H9 (cell line): Measurements from ENCODE around the gene GPR108. TPM values are rescaled to one million over a fixed set of nuclear protein-coding genes. Genes with fewer than 3 reads are reported as not detected.

Experiments
- DNase-seq: peaks from one replicate; pipeline ENCODE4 v3.0.0-alpha.2; 2017
- H2AFZ ChIP-seq: one replicate; pipeline ENCODE4 v1.6.1; 2013; ENCODE audit warnings: mild to moderate bottlenecking, low read length, control low read depth, moderate library complexity
- H2AK5ac ChIP-seq: 2 replicates; pipeline ENCODE4 v1.6.1; 2013; ENCODE audit warnings: low read length, control low read depth, mixed read lengths; ENCODE audit not compliant: insufficient read length
- H2BK120ac ChIP-seq: one replicate; pipeline ENCODE4 v1.6.1; 2013; ENCODE audit warnings: low read depth, mild to moderate bottlenecking, low read length, control low read depth, inconsistent platforms; ENCODE audit not compliant: poor library complexity, severe bottlenecking
- H2BK12ac ChIP-seq: 2 replicates; pipeline ENCODE4 v1.6.1; 2013; ENCODE audit warnings: low read length, control low read depth, mixed read lengths, low read depth; ENCODE audit not compliant: insufficient read length
- H2BK15ac ChIP-seq: 2 replicates; pipeline ENCODE4 v1.6.1; 2013; ENCODE audit warnings: low read depth, low read length, control low read depth
- H2BK20ac ChIP-seq: one replicate; pipeline ENCODE4 v1.6.1; 2013; ENCODE audit warnings: low read depth, mild to moderate bottlenecking, low read length, control low read depth, inconsistent platforms; ENCODE audit not compliant: poor library complexity, severe bottlenecking
- H2BK5ac ChIP-seq: 2 replicates; pipeline ENCODE4 v1.6.1; 2013; ENCODE audit warnings: low read length, control low read depth, mixed read lengths; ENCODE audit not compliant: insufficient read length
- H3K14ac ChIP-seq: 2 replicates; pipeline ENCODE4 v1.6.1; 2013; ENCODE audit warnings: low read length, control low read depth; ENCODE audit not compliant: insufficient read depth
- H3K18ac ChIP-seq: 2 replicates; pipeline ENCODE4 v1.6.1; 2013; ENCODE audit warnings: low read depth, mild to moderate bottlenecking, mixed read lengths, low read length, control low read depth; ENCODE audit not compliant: insufficient read length
- H3K23ac ChIP-seq: 2 replicates; pipeline ENCODE4 v1.6.1; 2013; ENCODE audit warnings: low read length, control low read depth, mixed read lengths, low read depth; ENCODE audit not compliant: insufficient read length
- H3K23me2 ChIP-seq: 2 replicates; pipeline ENCODE4 v1.6.1; 2013; ENCODE audit warnings: low read depth, mild to moderate bottlenecking, mixed read lengths, low read length, control low read depth; ENCODE audit not compliant: insufficient read length, poor library complexity, severe bottlenecking
- H3K27ac ChIP-seq: 2 replicates; pipeline ENCODE4 v1.5.1; 2013; ENCODE audit warnings: low read length, control low read depth, mixed read lengths, low read depth; ENCODE audit not compliant: insufficient read length
- H3K27me3 ChIP-seq: 2 replicates; pipeline ENCODE4 v1.6.1; 2013; ENCODE audit warnings: low read length, control low read depth, inconsistent platforms; ENCODE audit not compliant: insufficient read depth
- H3K4ac ChIP-seq: 2 replicates; pipeline ENCODE4 v1.6.1; 2013; ENCODE audit warnings: low read depth, mild to moderate bottlenecking, control low read depth, inconsistent platforms, low read length, moderate library complexity
- H3K4me1 ChIP-seq: 2 replicates; pipeline ENCODE4 v1.6.1; 2013; ENCODE audit warnings: low read length, control low read depth, inconsistent platforms; ENCODE audit not compliant: insufficient read depth
- H3K4me2 ChIP-seq: 2 replicates; pipeline ENCODE4 v1.6.1; 2013; ENCODE audit warnings: low read length, control low read depth, mixed read lengths; ENCODE audit not compliant: insufficient read length, insufficient read depth
- H3K56ac ChIP-seq: 2 replicates; pipeline ENCODE4 v1.6.1; 2013; ENCODE audit warnings: low read depth, mild to moderate bottlenecking, mixed read lengths, low read length, control low read depth; ENCODE audit not compliant: insufficient read length
- H3K79me1 ChIP-seq: 2 replicates; pipeline ENCODE4 v1.6.1; 2013; ENCODE audit warnings: low read depth, mild to moderate bottlenecking, moderate library complexity, low read length, control low read depth, inconsistent platforms; ENCODE audit not compliant: insufficient read depth, poor library complexity, severe bottlenecking
- H3K79me2 ChIP-seq: 2 replicates; pipeline ENCODE4 v1.6.1; 2013; ENCODE audit warnings: low read length, control low read depth, inconsistent platforms; ENCODE audit not compliant: insufficient read depth
- H3K9ac ChIP-seq: 2 replicates; pipeline ENCODE4 v1.6.1; 2013; ENCODE audit warnings: low read length, control low read depth, mixed read lengths; ENCODE audit not compliant: insufficient read length; ENCODE audit errors: extremely low read depth
- H3K9me3 ChIP-seq: one replicate; pipeline ENCODE4 v1.6.1; 2013; ENCODE audit warnings: low read depth, low read length, inconsistent platforms; ENCODE audit not compliant: control insufficient read depth
- H3T11ph ChIP-seq: one replicate; pipeline ENCODE4 v1.6.1; 2013; ENCODE audit warnings: mild to moderate bottlenecking, low read length, control low read depth, inconsistent platforms
- H4K20me1 ChIP-seq: one replicate; pipeline ENCODE4 v1.6.1; 2013; ENCODE audit not compliant: control insufficient read depth, insufficient read length, insufficient read depth
- H4K5ac ChIP-seq: 2 replicates; pipeline ENCODE4 v1.6.1; 2013; ENCODE audit warnings: low read depth, mild to moderate bottlenecking, mixed read lengths, low read length, control low read depth; ENCODE audit not compliant: insufficient read length
- H4K8ac ChIP-seq: replicated peaks from 2 replicates; pipeline ENCODE4 v1.6.1; 2013; ENCODE audit warnings: low read length, control low read depth, mixed read lengths, low read depth; ENCODE audit not compliant: insufficient read length
- H4K91ac ChIP-seq: 2 replicates; pipeline ENCODE4 v1.6.1; 2013; ENCODE audit warnings: low read depth, mild to moderate bottlenecking, moderate library complexity, mixed read lengths, low read length, control low read depth; ENCODE audit not compliant: insufficient read length
- H3K27ac Mint-ChIP-seq, 3 experiments: 2 replicates in 2 of 3; 3 replicates in 1 of 3; pipeline ENCODE4 v1.8.0; 2020 to 2021; ENCODE audit warnings: mixed read lengths in 3 of 3, mild to moderate bottlenecking in 1 of 3, moderate library complexity in 1 of 3
- H3K27me3 Mint-ChIP-seq: 2 replicates; pipeline ENCODE4 v1.8.0; 2021; ENCODE audit warnings: low read depth, mild to moderate bottlenecking, moderate library complexity, mixed read lengths
- H3K36me3 Mint-ChIP-seq, 3 experiments: 2 replicates in 2 of 3; 3 replicates in 1 of 3; pipeline ENCODE4 v1.8.0; 2020 to 2021; ENCODE audit warnings: low read depth in 3 of 3, mixed read lengths in 3 of 3; ENCODE audit not compliant: insufficient read depth in 1 of 3
- H3K4me1 Mint-ChIP-seq, 2 experiments: 2 replicates each; pipeline ENCODE4 v1.8.0; 2020; ENCODE audit warnings: mixed read lengths in 2 of 2
- H3K4me3 Mint-ChIP-seq, 2 experiments: 2 replicates in 1 of 2; 3 replicates in 1 of 2; pipeline ENCODE4 v1.8.0; 2020 to 2021; ENCODE audit warnings: mild to moderate bottlenecking in 2 of 2, mixed read lengths in 2 of 2, moderate library complexity in 1 of 2
- H3K9me3 Mint-ChIP-seq, 2 experiments: 2 replicates in 1 of 2; 3 replicates in 1 of 2; pipeline ENCODE4 v1.8.0; 2020; ENCODE audit warnings: mild to moderate bottlenecking in 2 of 2, mixed read lengths in 2 of 2, moderate library complexity in 1 of 2
- WGBS: extraction: QIAGEN DNeasy Blood & Tissue Kit; methylation state at CpG from one replicate; pipeline ENCODE4 v1.1.7; 2013; ENCODE audit warnings: missing lambda C conversion rate, low lambda C conversion rate, mixed read lengths; ENCODE audit not compliant: insufficient read length; ENCODE audit errors: extremely low coverage; 5-methylcytosine and 5-hydroxymethylcytosine counted together
- total RNA-seq: library from RNA; stranded (reverse); gene quantifications from 2 replicates; pipeline ENCODE4 v1.2.1, GENCODE V29; 2021
- TF ChIP-seq, protein P1 (sequence below): fragments of 200-600 bp; sonication (generic); conservative IDR thresholded peaks from 3 replicates; pipeline ENCODE4 v1.8.0; 2021; ENCODE audit warnings: antibody characterized with exemption, mild to moderate bottlenecking

The GPR108 gene
- total RNA-seq, 1 experiment from 2014 or later: 38.2 TPM

DNA sequence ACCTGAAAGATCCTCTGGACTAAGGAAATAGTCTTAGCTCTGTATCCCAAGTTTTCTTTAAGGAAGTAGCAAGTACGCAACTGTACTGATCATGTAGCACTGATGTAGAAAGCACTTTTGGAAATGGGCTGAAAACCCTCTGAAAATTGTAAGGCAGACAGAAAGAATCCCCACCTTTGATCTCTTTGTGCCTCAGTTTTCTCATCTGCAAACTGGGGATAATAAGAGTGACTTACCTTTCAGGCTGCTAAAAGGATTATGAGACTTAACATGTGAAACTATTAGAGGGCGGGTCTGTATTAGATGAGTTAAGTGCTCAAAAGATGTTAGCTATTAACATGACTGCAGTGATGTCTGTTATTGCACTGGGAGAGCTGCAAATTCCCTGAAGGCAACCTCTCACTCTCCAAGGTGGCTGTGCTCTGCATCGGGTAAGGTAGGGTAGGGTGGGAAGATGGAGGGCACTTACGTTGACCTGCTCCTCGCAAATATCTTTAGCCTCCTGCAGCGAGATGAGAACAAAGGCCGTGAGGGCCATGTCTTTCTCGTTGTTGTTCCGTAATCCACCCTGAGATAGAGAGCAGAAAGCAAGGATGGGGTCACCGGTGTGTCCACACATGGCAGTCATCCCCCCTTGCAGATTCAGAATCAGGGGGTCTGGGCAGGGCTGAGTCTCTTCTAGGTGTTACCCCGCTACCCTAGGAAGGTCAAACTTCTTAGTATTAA is 47.1 kb downstream of the GPR108 start:
- Histone ChIP-seq H3T11ph (no peak overlapping the region), H3K9ac (no peak overlapping the region), H2BK15ac (no peak overlapping the region), H3K79me1 (no peaks in the 10 kb centered on the region), H3K14ac (no peak overlapping the region), H2BK12ac (no peak overlapping the region), H3K23me2 (no peaks in the 10 kb centered on the region), H3K23ac (no peak overlapping the region), H3K4me2 (no peak overlapping the region), H3K56ac (peak overlapping the region; percentile 58), H3K79me2 (no peaks in the 10 kb centered on the region), H3K18ac (no peak overlapping the region), H4K8ac (no peak overlapping the region), H4K91ac (no peak overlapping the region), H3K27ac (no peak overlapping the region), H2BK20ac (no peak overlapping the region), H3K9me3 (no peaks in the 10 kb centered on the region), H3K4ac (no peak overlapping the region), H3K27me3 (no peaks in the 10 kb centered on the region; the same call in 1 of the 2 replicates), H4K5ac (no peak overlapping the region), H2BK5ac (no peak overlapping the region), H4K20me1 (no peaks in the 10 kb centered on the region), H2AFZ (no peak overlapping the region), H2AK5ac (no peak overlapping the region), H3K4me1 (no peaks in the 10 kb centered on the region), H2BK120ac (peak overlapping the region; percentile 80)
- no peak overlapping the region; a peak in 1 of 7 replicates for H3K27ac Mint-ChIP-seq
- no peak overlapping the region for H3K4me3 Mint-ChIP-seq
- H3K4me1 Mint-ChIP-seq: peaks cover 3% of the 10 kb centered on the region in 2 experiments; a peak in 1 of 4 replicates
- peaks cover 2 to 65% of the 10 kb centered on the region in 2 experiments; a peak in 4 of 5 replicates for H3K9me3 Mint-ChIP-seq
- WGBS: no CpG with 5 or more reads among the region's 11 CpGs
- no peak for DNase-seq
- TF ChIP-seq, protein P1, sequence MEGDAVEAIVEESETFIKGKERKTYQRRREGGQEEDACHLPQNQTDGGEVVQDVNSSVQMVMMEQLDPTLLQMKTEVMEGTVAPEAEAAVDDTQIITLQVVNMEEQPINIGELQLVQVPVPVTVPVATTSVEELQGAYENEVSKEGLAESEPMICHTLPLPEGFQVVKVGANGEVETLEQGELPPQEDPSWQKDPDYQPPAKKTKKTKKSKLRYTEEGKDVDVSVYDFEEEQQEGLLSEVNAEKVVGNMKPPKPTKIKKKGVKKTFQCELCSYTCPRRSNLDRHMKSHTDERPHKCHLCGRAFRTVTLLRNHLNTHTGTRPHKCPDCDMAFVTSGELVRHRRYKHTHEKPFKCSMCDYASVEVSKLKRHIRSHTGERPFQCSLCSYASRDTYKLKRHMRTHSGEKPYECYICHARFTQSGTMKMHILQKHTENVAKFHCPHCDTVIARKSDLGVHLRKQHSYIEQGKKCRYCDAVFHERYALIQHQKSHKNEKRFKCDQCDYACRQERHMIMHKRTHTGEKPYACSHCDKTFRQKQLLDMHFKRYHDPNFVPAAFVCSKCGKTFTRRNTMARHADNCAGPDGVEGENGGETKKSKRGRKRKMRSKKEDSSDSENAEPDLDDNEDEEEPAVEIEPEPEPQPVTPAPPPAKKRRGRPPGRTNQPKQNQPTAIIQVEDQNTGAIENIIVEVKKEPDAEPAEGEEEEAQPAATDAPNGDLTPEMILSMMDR: no peak
- no peaks in the 10 kb centered on the region; the same call in none of the 2 replicates for H3K27me3 Mint-ChIP-seq
- H3K36me3 Mint-ChIP-seq: peaks cover 0 to 9% (median 0%) of the 10 kb centered on the region in 3 experiments; a peak in 5 of 7 replicates
